GM19438 (cell line): ENCODE data around the gene RIPOR2.
A peak's percentile ranks its signal among the peaks of the same experiment; 100 is the strongest.
"Not testable (repeated sequence)": the region's sequence is repeated elsewhere in the genome, so short reads cannot be mapped to it uniquely, and the experiment has no call there.

Experiments used
- ATAC-seq: cut with Tn5 transposase; IDR thresholded peaks from one replicate; pipeline ENCODE4 v1.9.1; 2021; ENCODE audit warnings: low read depth; ENCODE audit not compliant: unreplicated experiment

Gene RIPOR2

GRCh38 chr6:24778121-24778520 is 157.6 kb downstream of the RIPOR2 start:
- no peak for ATAC-seq

- no peak for ATAC-seq
Measured at GRCh38 chr6:24777227-24777626, 158.5 kb downstream of the RIPOR2 start.

GRCh38 chr6:24775520-24776058 is 160.2 kb downstream of the RIPOR2 start:
- no peak for ATAC-seq

- ATAC-seq, result peak; percentile 87
Measured at GRCh38 chr6:24774696-24775519, 160.9 kb downstream of the RIPOR2 start, which contains the start of gene GMNN. TSS of gene GMNN (plus strand) at chr6:24774937. CDS start at chr6:24777247, 2,310 bp downstream.

GRCh38 chr6:24768361-24768760 is 167.4 kb downstream of the RIPOR2 start:
- ATAC-seq, result no peak

- ATAC-seq, result no peak
Measured at GRCh38 chr6:24766680-24767462, 168.9 kb downstream of the RIPOR2 start.

GRCh38 chr6:24765968-24766367 is 169.8 kb downstream of the RIPOR2 start:
- ATAC-seq, result not testable (repeated sequence)

GRCh38 chr6:24764833-24765828 is 170.6 kb downstream of the RIPOR2 start:
- ATAC-seq, result not testable (repeated sequence)

GRCh38 chr6:24763578-24763977 is 172.2 kb downstream of the RIPOR2 start:
- ATAC-seq, result no peak

GRCh38 chr6:24761851-24762250 is 173.9 kb downstream of the RIPOR2 start:
- ATAC-seq, result no peak

GRCh38 chr6:24761193-24761835 is 174.4 kb downstream of the RIPOR2 start:
- ATAC-seq, result no peak

GRCh38 chr6:24760210-24760609 is 175.6 kb downstream of the RIPOR2 start:
- ATAC-seq, result no peak

GRCh38 chr6:24759718-24760117 is 176.0 kb downstream of the RIPOR2 start:
- no peak for ATAC-seq

GRCh38 chr6:24757611-24758010 is 178.1 kb downstream of the RIPOR2 start:
- ATAC-seq, result no peak

GRCh38 chr6:24755279-24755678 is 180.5 kb downstream of the RIPOR2 start:
- ATAC-seq, result no peak

- not testable (repeated sequence) for ATAC-seq
Measured at GRCh38 chr6:24754378-24754777, 181.4 kb downstream of the RIPOR2 start.
